Measurements from ENCODE around the gene POU2F1. TPM values are rescaled to one million over a fixed set of nuclear protein-coding genes. Genes with fewer than 3 reads are reported as not detected.

The POU2F1 gene
- total and polyA plus RNA-seq, 7 donors = 2.3 to 35.5 (median 15.0) TPM

GRCh38 chr1:167441222-167441621 is 220.5 kb downstream of the POU2F1 start:
- Histone ChIP-seq H3K9me3 (no peaks in the 10 kb centered on the region), H3K4me1 (peaks cover 0 to 12% (median 9%) of the 10 kb centered on the region in 4 donors), H3K27ac (no peak overlapping the region), H3K36me3 (no peaks in the 10 kb centered on the region), H3K4me3 (no peak overlapping the region), H3K27me3 (peaks cover 0 to 20% (median 3%) of the 10 kb centered on the region in 3 donors)
- WGBS, 2 donors = 90 to 94% methylated on average over 3 of the region's 3 CpGs
- no peak for DNase-seq
- TF ChIP-seq POLR2AphosphoS5 (IDR thresholded peaks at IDR 0.05) (no peak), POLR2A (IDR thresholded peaks at IDR 0.05) (no peak), EP300 (IDR thresholded peaks at IDR 0.05) (no peak)
- TF ChIP-seq, protein P1, sequence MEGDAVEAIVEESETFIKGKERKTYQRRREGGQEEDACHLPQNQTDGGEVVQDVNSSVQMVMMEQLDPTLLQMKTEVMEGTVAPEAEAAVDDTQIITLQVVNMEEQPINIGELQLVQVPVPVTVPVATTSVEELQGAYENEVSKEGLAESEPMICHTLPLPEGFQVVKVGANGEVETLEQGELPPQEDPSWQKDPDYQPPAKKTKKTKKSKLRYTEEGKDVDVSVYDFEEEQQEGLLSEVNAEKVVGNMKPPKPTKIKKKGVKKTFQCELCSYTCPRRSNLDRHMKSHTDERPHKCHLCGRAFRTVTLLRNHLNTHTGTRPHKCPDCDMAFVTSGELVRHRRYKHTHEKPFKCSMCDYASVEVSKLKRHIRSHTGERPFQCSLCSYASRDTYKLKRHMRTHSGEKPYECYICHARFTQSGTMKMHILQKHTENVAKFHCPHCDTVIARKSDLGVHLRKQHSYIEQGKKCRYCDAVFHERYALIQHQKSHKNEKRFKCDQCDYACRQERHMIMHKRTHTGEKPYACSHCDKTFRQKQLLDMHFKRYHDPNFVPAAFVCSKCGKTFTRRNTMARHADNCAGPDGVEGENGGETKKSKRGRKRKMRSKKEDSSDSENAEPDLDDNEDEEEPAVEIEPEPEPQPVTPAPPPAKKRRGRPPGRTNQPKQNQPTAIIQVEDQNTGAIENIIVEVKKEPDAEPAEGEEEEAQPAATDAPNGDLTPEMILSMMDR (IDR thresholded peaks at IDR 0.05) = no peak
- intact Hi-C loops (cut with DNase I) = loop anchor here (5.0 kb wide), 2 partner anchors 91 to 219 kb away; partner anchors contain the start of gene POU2F1

DNA sequence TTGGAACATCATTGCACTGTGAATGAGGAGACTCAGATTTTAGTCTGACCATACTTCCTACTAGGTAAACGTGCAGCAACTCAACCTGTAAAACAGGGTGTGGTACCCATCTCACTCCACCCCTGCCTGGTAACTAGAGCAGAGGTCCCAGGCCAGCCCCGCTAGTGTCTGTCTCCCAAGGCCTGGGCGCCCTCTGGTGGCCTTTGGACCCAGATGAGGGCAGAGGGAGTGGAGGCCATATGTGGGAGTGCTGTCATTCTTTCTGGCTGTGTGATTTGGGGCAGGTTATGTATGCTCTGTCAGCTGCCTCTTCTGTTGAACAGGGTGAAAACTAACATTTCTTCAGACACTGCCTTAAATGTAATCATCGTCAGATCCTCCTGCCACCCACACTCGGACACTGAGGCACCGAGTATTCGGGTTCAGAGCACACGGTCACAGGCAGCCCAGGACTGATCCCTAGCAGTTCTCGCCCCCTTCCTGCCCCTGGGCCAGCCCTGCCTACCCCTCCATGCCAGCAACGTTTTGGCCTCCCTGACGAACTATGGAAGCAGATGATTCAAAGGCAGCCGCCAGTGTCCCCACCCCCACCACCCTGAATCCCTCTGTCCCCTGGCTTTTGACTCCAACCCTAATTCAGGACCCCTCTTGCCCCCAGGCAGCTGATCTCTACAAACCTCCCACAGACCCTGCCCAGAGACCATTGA is 221.6 kb downstream of the POU2F1 start:
- 46 to 53% methylated on average over 12 of the region's 12 CpGs for WGBS, 2 donors

GRCh38 chr1:167442854-167443565 is 222.3 kb downstream of the POU2F1 start:
- H3K36me3 ChIP-seq = no peaks in the 10 kb centered on the region
- no peak for DNase-seq
- H3K27me3 ChIP-seq = peaks cover 0 to 19% (median 3%) of the 10 kb centered on the region in 3 donors
- 91 to 92% methylated on average over 9 of the region's 9 CpGs for WGBS, 2 donors
- H3K4me1 ChIP-seq = peaks cover 0 to 12% (median 9%) of the 10 kb centered on the region in 4 donors
- H3K27ac ChIP-seq = no peak overlapping the region
- no peak overlapping the region for H3K4me3 ChIP-seq
- no peaks in the 10 kb centered on the region for H3K9me3 ChIP-seq
- intact Hi-C loops (cut with DNase I) = loop anchor here (1.0 to 5.0 kb wide), 4 partner anchors 89 to 377 kb away; partner anchors contain the start of gene POU2F1
- TF ChIP-seq POLR2A (IDR thresholded peaks at IDR 0.05) (no peak), EP300 (IDR thresholded peaks at IDR 0.05) (no peak), POLR2AphosphoS5 (IDR thresholded peaks at IDR 0.05) (no peak)
- TF ChIP-seq, protein P1 (IDR thresholded peaks at IDR 0.05) = no peak

More for the DNA sequence above, 221.6 kb downstream of the POU2F1 start:
- peaks cover 0 to 20% (median 3%) of the 10 kb centered on the region in 3 donors for H3K27me3 ChIP-seq
- no peak overlapping the region for H3K4me3 ChIP-seq
- no peaks in the 10 kb centered on the region for H3K36me3 ChIP-seq
- intact Hi-C loops (cut with DNase I) = loop anchor here (1.0 to 5.0 kb wide), 4 partner anchors 90 to 376 kb away; partner anchors contain the start of gene POU2F1
- no peaks in the 10 kb centered on the region for H3K9me3 ChIP-seq
- DNase-seq = peak; percentile 87
- no peak for TF ChIP-seq POLR2AphosphoS5 (IDR thresholded peaks at IDR 0.05)
- TF ChIP-seq, protein P1 (IDR thresholded peaks at IDR 0.05) = peak; percentile 57 to 82 (median 76)
- H3K27ac ChIP-seq = no peak overlapping the region
- H3K4me1 ChIP-seq = peaks cover 0 to 12% (median 9%) of the 10 kb centered on the region in 4 donors

- WGBS, 2 donors = 93 to 96% methylated on average over 5 of the region's 5 CpGs
- no peaks in the 10 kb centered on the region for H3K36me3 ChIP-seq
These were observed 223.1 kb downstream of the POU2F1 start for GRCh38 chr1:167443757-167444156.

More at GRCh38 chr1:167443757-167444156, 223.1 kb downstream of the POU2F1 start:
- TF ChIP-seq EP300 (IDR thresholded peaks at IDR 0.05) (no peak), POLR2A (IDR thresholded peaks at IDR 0.05) (no peak), POLR2AphosphoS5 (IDR thresholded peaks at IDR 0.05) (no peak)
- TF ChIP-seq, protein P1 (IDR thresholded peaks at IDR 0.05) = no peak
- Histone ChIP-seq H3K9me3 (no peaks in the 10 kb centered on the region), H3K27ac (no peak overlapping the region), H3K4me1 (peaks cover 0 to 11% (median 9%) of the 10 kb centered on the region in 4 donors), H3K4me3 (no peak overlapping the region), H3K27me3 (peaks cover 0 to 12% (median 3%) of the 10 kb centered on the region in 3 donors)
- no peak for DNase-seq
- intact Hi-C loops (cut with DNase I) = loop anchor here (5.0 kb wide), 2 partner anchors 89 to 221 kb away; partner anchors contain the start of gene POU2F1

All from sigmoid colon (tissue), 7 donors.